Brain microvascular endothelial cell (primary cell): ENCODE measurements around the gene ADCY3.

Experiments used
- DNase-seq: peaks from one replicate; pipeline ENCODE4 v3.0.0-alpha.2; 2020
- H3K27ac ChIP-seq: fragments of 250-450 bp; sonication (Bioruptor Pico); 2 replicates; pipeline ENCODE4 v1.5.1; 2020; ENCODE audit warnings: mild to moderate bottlenecking, moderate library complexity
- H3K27me3 ChIP-seq: fragments of 250-450 bp; sonication (Bioruptor Pico); replicated peaks from 2 replicates; pipeline ENCODE4 v1.5.1; 2020; ENCODE audit warnings: mild to moderate bottlenecking
- H3K36me3 ChIP-seq: fragments of 250-450 bp; sonication (Bioruptor Pico); replicated peaks from 2 replicates; pipeline ENCODE4 v1.5.1; 2020; ENCODE audit warnings: mild to moderate bottlenecking
- H3K4me3 ChIP-seq: 2 replicates; pipeline ENCODE4 v1.5.1; 2011; ENCODE audit warnings: low read depth, mild to moderate bottlenecking, control low read depth, low read length, moderate library complexity
- CTCF ChIP-seq: IDR thresholded peaks from 2 replicates; pipeline ENCODE4 v1.5.1; 2011; ENCODE audit warnings: low read depth, mild to moderate bottlenecking, moderate library complexity, low read length, control low read depth, inconsistent platforms; ENCODE audit errors: missing control alignments
- in situ Hi-C: cut with HindIII; loops from 2 replicates; pipeline ENCODE4 v1.10.0; 2017; ENCODE audit warnings: low sequenced_read_pairs, low pct_ligation_motif_present

The ADCY3 gene

GRCh38 chr2:24892928-24893327 is 27.1 kb downstream of the ADCY3 start:
- in situ Hi-C loops: no loop called here
- no peak for TF ChIP-seq CTCF
- no peak for DNase-seq
- Histone ChIP-seq H3K36me3 (no peaks in the 10 kb centered on the region), H3K27me3 (no peaks in the 10 kb centered on the region), H3K27ac (no peak overlapping the region), H3K4me3 (no peak overlapping the region)

GRCh38 chr2:24891201-24891600 is 28.8 kb downstream of the ADCY3 start:
- H3K27ac ChIP-seq: no peak overlapping the region
- DNase-seq: no peak
- no peak overlapping the region for H3K4me3 ChIP-seq
- H3K27me3 ChIP-seq: no peaks in the 10 kb centered on the region
- in situ Hi-C loops: no loop called here
- TF ChIP-seq CTCF: no peak
- H3K36me3 ChIP-seq: no peaks in the 10 kb centered on the region

GRCh38 chr2:24889221-24889620 is 30.8 kb downstream of the ADCY3 start:
- in situ Hi-C loops: no loop called here
- no peak for DNase-seq

GRCh38 chr2:24888177-24888576 is 31.9 kb downstream of the ADCY3 start:
- no peak for TF ChIP-seq CTCF
- no peaks in the 10 kb centered on the region for H3K27me3 ChIP-seq
- no peak overlapping the region for H3K27ac ChIP-seq
- no peak overlapping the region for H3K4me3 ChIP-seq
- in situ Hi-C loops: no loop called here
- H3K36me3 ChIP-seq: no peaks in the 10 kb centered on the region
- no peak for DNase-seq

More at GRCh38 chr2:24889221-24889620, 30.8 kb downstream of the ADCY3 start:
- no peak for TF ChIP-seq CTCF
- H3K27ac ChIP-seq: no peak overlapping the region
- H3K27me3 ChIP-seq: no peaks in the 10 kb centered on the region
- no peaks in the 10 kb centered on the region for H3K36me3 ChIP-seq
- H3K4me3 ChIP-seq: no peak overlapping the region

- Histone ChIP-seq H3K4me3 (no peak overlapping the region), H3K27me3 (no peaks in the 10 kb centered on the region), H3K27ac (no peak overlapping the region), H3K36me3 (no peaks in the 10 kb centered on the region)
- no peak for TF ChIP-seq CTCF
- in situ Hi-C loops: no loop called here
- no peak for DNase-seq
Observed at GRCh38 chr2:24887307-24887874, 32.6 kb downstream of the ADCY3 start.

- Histone ChIP-seq H3K4me3 (no peak overlapping the region), H3K36me3 (no peaks in the 10 kb centered on the region), H3K27me3 (no peaks in the 10 kb centered on the region), H3K27ac (no peak overlapping the region)
- in situ Hi-C loops: no loop called here
- TF ChIP-seq CTCF: no peak
- DNase-seq: peak; percentile 25
Observed at GRCh38 chr2:24886691-24887304, 33.2 kb downstream of the ADCY3 start.
